ENCODE results near the gene SMYD1.
"Not testable (repeated sequence)": the region's sequence is repeated elsewhere in the genome, so short reads cannot be mapped to it uniquely, and the experiment has no call there.

GRCh38 chr2:88018077-88018805, 49.4 kb upstream of the SMYD1 start:
- TF ChIP-seq, protein P1, sequence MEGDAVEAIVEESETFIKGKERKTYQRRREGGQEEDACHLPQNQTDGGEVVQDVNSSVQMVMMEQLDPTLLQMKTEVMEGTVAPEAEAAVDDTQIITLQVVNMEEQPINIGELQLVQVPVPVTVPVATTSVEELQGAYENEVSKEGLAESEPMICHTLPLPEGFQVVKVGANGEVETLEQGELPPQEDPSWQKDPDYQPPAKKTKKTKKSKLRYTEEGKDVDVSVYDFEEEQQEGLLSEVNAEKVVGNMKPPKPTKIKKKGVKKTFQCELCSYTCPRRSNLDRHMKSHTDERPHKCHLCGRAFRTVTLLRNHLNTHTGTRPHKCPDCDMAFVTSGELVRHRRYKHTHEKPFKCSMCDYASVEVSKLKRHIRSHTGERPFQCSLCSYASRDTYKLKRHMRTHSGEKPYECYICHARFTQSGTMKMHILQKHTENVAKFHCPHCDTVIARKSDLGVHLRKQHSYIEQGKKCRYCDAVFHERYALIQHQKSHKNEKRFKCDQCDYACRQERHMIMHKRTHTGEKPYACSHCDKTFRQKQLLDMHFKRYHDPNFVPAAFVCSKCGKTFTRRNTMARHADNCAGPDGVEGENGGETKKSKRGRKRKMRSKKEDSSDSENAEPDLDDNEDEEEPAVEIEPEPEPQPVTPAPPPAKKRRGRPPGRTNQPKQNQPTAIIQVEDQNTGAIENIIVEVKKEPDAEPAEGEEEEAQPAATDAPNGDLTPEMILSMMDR (IDR thresholded peaks at IDR 0.05): not testable (repeated sequence)
- not testable (repeated sequence) for TF ChIP-seq POLR2A, POLR2AphosphoS5 (IDR thresholded peaks at IDR 0.05)

Measured in stomach (tissue), 4 donors.